Colonic mucosa (tissue), 4 donors: ENCODE measurements around the gene TM7SF3. TPM values are rescaled to one million over a fixed set of nuclear protein-coding genes. Genes with fewer than 3 reads are reported as not detected.

Experiments
- DNase-seq: peaks from one replicate; pipeline ENCODE4 v3.0.0-alpha.2; 2020
- H3K27ac ChIP-seq: fragments of 200-600 bp; one replicate; pipeline ENCODE4 v1.8.0; 2021
- H3K27me3 ChIP-seq: fragments of 200-600 bp; one replicate; pipeline ENCODE4 v1.8.0; 2021
- H3K36me3 ChIP-seq: fragments of 200-600 bp; one replicate; pipeline ENCODE4 v1.8.0; 2021
- H3K4me1 ChIP-seq: fragments of 200-600 bp; one replicate; pipeline ENCODE4 v1.8.0; 2021; ENCODE audit warnings: mild to moderate bottlenecking
- H3K4me3 ChIP-seq: fragments of 200-600 bp; one replicate; pipeline ENCODE4 v1.8.0; 2021
- H3K9ac ChIP-seq, 2 donors: one replicate each; pipeline ENCODE4 v1.7.0; 2013; ENCODE audit warnings: control low read depth in 2 of 2, low read depth in 2 of 2, low read length in 2 of 2
- H3K9me3 ChIP-seq: fragments of 200-600 bp; one replicate; pipeline ENCODE4 v1.8.0; 2021
- CTCF ChIP-seq: fragments of 200-600 bp; IDR thresholded peaks from one replicate; pipeline ENCODE4 v1.8.0; 2022; ENCODE audit warnings: antibody characterized with exemption, mild to moderate bottlenecking
- intact Hi-C: fragments of 100-400 bp; cut with DNase I; formaldehyde crosslinking; loops from one replicate; pipeline ENCODE4 v1.14.1; 2022
- total RNA-seq, 2 donors: library from RNA; stranded (reverse); fragmentation: NEBNext Ultra II Directional in 1 of 2; extraction: Animal tissue kit (Norgen Biotek cat#: 25700) in 1 of 2; gene quantifications; one replicate each; pipeline ENCODE4 v1.2.1, GENCODE V29; 2021
- donor health status: healthy.
- donor health status: DM: no; HTN: no; CAD: no.
- donor health status: DM: no; HTN: no; CAD: no.

Gene TM7SF3
- total RNA-seq, 2 donors from 2014 or later: 50.0 to 59.1 TPM

GRCh38 chr12:26937443-26937862 lies 76.7 kb downstream of the TM7SF3 start:
- H3K4me3 ChIP-seq: peak overlapping the region; percentile 87
- H3K27ac ChIP-seq: peak overlapping the region; percentile 96
- no peaks in the 10 kb centered on the region for H3K9me3 ChIP-seq
- H3K27me3 ChIP-seq: no peaks in the 10 kb centered on the region
- no peaks in the 10 kb centered on the region for H3K36me3 ChIP-seq
- DNase-seq: no peak
- H3K9ac ChIP-seq: peak overlapping the region; percentile 69 to 95
- no peak for TF ChIP-seq CTCF
- intact Hi-C loops: no loop called here
- no peaks in the 10 kb centered on the region for H3K4me1 ChIP-seq

- peak overlapping the region; percentile 96 for H3K27ac ChIP-seq
- no peaks in the 10 kb centered on the region for H3K9me3 ChIP-seq
- no peak for DNase-seq
- peak overlapping the region in 1 of 2 donors; percentile 95 for H3K9ac ChIP-seq
- H3K36me3 ChIP-seq: no peaks in the 10 kb centered on the region
- H3K4me1 ChIP-seq: no peaks in the 10 kb centered on the region
- no peak for TF ChIP-seq CTCF
- intact Hi-C loops: no loop called here
- H3K27me3 ChIP-seq: no peaks in the 10 kb centered on the region
- H3K4me3 ChIP-seq: peak overlapping the region; percentile 87
Observed at GRCh38 chr12:26936559-26937442, 77.4 kb downstream of the TM7SF3 start.

- no peak for DNase-seq
- TF ChIP-seq CTCF: no peak
- Histone ChIP-seq H3K27ac (no peak overlapping the region), H3K27me3 (no peaks in the 10 kb centered on the region), H3K4me3 (no peak overlapping the region), H3K36me3 (no peaks in the 10 kb centered on the region), H3K4me1 (no peaks in the 10 kb centered on the region), H3K9ac (no peak overlapping the region), H3K9me3 (no peaks in the 10 kb centered on the region)
- intact Hi-C loops: no loop called here
Observed at GRCh38 chr12:26935636-26936378, 78.4 kb downstream of the TM7SF3 start.

- Histone ChIP-seq H3K4me3 (no peak overlapping the region), H3K9ac (no peak overlapping the region), H3K4me1 (no peaks in the 10 kb centered on the region), H3K27me3 (no peaks in the 10 kb centered on the region), H3K27ac (no peak overlapping the region), H3K36me3 (no peaks in the 10 kb centered on the region), H3K9me3 (no peaks in the 10 kb centered on the region)
- intact Hi-C loops: no loop called here
- no peak for TF ChIP-seq CTCF
- no peak for DNase-seq
Observed at GRCh38 chr12:26929590-26929989, 84.6 kb downstream of the TM7SF3 start.

GRCh38 chr12:26928661-26929060 lies 85.5 kb downstream of the TM7SF3 start:
- intact Hi-C loops: no loop called here
- Histone ChIP-seq H3K9ac (no peak overlapping the region), H3K36me3 (no peaks in the 10 kb centered on the region), H3K4me1 (no peaks in the 10 kb centered on the region), H3K27ac (no peak overlapping the region), H3K9me3 (no peaks in the 10 kb centered on the region), H3K4me3 (no peak overlapping the region), H3K27me3 (no peaks in the 10 kb centered on the region)
- TF ChIP-seq CTCF: no peak
- DNase-seq: no peak

Other genes with a start within 250 kb of the TM7SF3 start
- 10 to 100 TPM; 15.9 to 39.3 TPM for gene ITPR2, start 181.2 kb downstream of the TM7SF3 start, total RNA-seq
- 10 to 100 TPM; 15.8 to 17.9 TPM for gene INTS13, start 76.4 kb downstream of the TM7SF3 start, total RNA-seq
- 10 to 100 TPM; 26.4 to 31.1 TPM for gene FGFR1OP2, start 75.9 kb downstream of the TM7SF3 start, total RNA-seq
- gene MED21, start 8.2 kb upstream of the TM7SF3 start, total RNA-seq: 10 to 100 TPM; 44.5 to 45.1 TPM
- not detected for gene C12orf71, start 68.2 kb upstream of the TM7SF3 start, total RNA-seq
- gene STK38L, start 229.9 kb upstream of the TM7SF3 start, total RNA-seq: 10 to 100 TPM; 41.9 to 76.6 TPM